Astrocyte of the spinal cord (primary cell): Measurements from ENCODE around the gene IFI35.

ENCODE experiments used
- DNase-seq: peaks from one replicate; pipeline ENCODE4 v3.0.0; 2011; ENCODE audit warnings: low read depth, low spot score
- H3K4me3 ChIP-seq: 2 replicates; pipeline ENCODE4 v1.5.1; 2011; ENCODE audit warnings: low read depth, mild to moderate bottlenecking, low read length, moderate library complexity
- in situ Hi-C: cut with HindIII; loops from 2 replicates; pipeline ENCODE4 v1.10.0; 2017; ENCODE audit warnings: low sequenced_read_pairs
- TF ChIP-seq, protein P1 (sequence below): IDR thresholded peaks from 2 replicates; pipeline ENCODE4 v1.5.1; 2012; ENCODE audit warnings: low read depth, mild to moderate bottlenecking, low read length, inconsistent platforms

The IFI35 gene

DNA sequence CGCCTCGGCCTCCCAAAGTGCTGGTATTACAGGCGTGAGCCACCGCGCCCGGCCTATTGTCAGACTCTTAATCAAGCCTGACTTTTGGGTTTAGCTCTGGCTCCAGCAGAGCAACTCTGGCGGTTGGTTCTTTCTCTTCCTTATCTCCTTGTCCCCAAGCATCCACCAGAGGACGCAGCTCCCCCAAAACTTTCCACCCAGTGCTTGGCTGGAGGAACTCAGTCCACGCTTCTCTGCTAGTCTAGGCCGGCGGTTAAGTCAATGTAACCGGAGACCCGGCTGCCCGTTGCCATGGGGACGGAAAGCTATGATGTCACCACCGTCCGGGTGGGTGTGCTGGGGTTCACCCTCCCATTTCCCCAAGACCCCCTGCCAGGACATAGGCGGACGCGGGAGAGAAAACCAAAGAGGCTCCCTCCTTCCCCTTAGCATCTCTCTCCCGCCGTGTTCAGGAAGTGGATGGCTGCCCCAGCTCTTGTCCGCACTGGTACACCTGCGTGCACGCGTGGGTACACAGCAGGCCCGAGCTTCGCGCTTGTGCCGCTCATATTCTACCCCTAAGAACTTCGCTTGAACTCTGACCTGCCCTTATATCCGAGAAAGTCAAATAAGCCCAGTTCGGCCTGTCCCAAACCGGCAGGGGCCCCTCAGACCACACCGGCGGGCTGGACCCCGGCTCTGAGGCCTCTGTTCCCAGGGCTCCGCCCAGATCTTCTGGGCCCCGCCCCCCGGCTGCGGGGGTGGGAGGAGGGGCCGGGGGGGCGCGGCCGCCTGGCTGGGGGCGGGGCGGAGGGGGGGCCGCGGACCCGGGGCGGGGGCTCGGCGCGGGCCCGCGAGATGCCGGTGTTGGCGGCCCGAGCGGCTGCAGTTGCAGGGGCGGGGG is 18.1 kb downstream of the IFI35 start, which contains the start of gene RND2:
Gene RND2, plus strand, starts transcription at position 825 of the 883 bp plus-strand sequence. CDS start 117 bp downstream, outside the sequence.
- in situ Hi-C loops, result no loop called here
- peak within 1 kb of the TSS; percentile 51 for H3K4me3 ChIP-seq
- peak; percentile 97 for DNase-seq
- TF ChIP-seq, protein P1, sequence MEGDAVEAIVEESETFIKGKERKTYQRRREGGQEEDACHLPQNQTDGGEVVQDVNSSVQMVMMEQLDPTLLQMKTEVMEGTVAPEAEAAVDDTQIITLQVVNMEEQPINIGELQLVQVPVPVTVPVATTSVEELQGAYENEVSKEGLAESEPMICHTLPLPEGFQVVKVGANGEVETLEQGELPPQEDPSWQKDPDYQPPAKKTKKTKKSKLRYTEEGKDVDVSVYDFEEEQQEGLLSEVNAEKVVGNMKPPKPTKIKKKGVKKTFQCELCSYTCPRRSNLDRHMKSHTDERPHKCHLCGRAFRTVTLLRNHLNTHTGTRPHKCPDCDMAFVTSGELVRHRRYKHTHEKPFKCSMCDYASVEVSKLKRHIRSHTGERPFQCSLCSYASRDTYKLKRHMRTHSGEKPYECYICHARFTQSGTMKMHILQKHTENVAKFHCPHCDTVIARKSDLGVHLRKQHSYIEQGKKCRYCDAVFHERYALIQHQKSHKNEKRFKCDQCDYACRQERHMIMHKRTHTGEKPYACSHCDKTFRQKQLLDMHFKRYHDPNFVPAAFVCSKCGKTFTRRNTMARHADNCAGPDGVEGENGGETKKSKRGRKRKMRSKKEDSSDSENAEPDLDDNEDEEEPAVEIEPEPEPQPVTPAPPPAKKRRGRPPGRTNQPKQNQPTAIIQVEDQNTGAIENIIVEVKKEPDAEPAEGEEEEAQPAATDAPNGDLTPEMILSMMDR, result peak; percentile 88

DNA sequence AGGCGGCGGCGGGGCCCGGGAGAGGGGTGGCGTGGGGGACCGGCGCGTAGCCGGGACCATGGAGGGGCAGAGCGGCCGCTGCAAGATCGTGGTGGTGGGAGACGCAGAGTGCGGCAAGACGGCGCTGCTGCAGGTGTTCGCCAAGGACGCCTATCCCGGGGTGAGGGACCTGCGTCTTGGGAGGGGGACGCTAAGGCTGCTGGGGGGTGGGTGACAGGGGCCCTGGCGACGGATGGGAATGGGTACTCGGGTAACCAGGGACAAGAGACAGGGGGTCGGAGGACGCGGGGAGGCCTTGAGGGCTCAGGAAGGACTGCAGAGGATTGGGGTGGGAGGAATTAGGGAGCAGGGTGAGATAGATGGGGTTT is 18.7 kb downstream of the IFI35 start:
- peak overlapping the region; percentile 48 for H3K4me3 ChIP-seq
- DNase-seq, result no peak
- in situ Hi-C loops, result no loop called here
- TF ChIP-seq, protein P1, result no peak

DNA sequence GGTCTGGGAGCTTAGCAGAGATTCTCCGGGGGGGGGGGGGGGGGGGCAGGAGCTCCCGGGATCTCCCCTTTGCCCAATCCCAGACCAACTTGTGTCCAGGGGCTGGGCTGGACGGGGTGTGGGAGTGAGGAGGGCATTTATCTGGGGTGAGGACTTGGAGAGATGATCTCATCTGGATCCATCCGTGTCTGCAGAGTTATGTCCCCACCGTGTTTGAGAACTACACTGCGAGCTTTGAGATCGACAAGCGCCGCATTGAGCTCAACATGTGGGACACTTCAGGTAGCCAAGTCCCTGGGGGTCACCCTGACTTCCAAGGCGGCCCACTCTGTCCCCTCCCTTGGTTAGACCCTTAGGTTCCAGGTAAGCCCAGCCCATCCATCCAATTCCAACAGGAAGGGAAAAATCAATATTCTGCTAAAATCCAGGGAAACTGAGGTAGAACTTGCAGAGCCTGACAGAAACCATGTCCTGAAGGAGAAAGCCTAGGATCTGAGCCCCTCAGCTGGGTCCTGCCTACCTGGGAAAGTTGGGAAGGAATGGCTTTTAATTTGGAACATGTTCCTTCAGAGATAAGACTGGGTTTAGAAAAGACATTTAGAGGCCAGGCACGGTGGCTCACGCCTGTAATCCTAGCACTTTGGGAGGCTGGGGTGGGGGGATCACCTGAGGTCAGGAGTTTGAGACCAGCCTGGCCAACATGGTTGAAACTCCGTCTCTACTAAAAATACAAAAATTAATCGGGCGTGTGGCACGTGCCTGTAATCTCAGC is 19.4 kb downstream of the IFI35 start:
- no peak for DNase-seq
- in situ Hi-C loops, result no loop called here
- TF ChIP-seq, protein P1, result no peak
- peak overlapping the region; percentile 48 for H3K4me3 ChIP-seq

DNA sequence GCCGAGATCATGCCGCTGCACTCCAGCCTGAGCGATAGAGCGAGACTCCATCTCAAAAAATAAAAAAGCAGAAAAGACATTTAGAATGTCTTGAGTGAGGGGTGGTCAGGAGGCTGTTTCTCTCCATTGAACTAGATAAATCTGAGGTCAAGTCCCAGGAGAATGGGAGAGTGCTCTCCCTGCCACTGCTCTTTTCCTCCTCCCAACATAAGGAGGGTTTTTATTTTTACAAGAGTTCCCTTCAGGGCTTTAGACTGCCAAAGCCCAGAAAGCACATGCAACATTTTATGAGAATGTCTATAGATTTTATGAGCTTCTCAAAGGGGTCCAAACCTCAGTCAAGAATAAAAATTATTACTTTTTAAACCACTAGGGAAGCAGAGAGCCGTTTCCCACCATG is 20.0 kb downstream of the IFI35 start:
- no peak overlapping the region for H3K4me3 ChIP-seq
- TF ChIP-seq, protein P1, result no peak
- in situ Hi-C loops, result no loop called here
- no peak for DNase-seq

DNA sequence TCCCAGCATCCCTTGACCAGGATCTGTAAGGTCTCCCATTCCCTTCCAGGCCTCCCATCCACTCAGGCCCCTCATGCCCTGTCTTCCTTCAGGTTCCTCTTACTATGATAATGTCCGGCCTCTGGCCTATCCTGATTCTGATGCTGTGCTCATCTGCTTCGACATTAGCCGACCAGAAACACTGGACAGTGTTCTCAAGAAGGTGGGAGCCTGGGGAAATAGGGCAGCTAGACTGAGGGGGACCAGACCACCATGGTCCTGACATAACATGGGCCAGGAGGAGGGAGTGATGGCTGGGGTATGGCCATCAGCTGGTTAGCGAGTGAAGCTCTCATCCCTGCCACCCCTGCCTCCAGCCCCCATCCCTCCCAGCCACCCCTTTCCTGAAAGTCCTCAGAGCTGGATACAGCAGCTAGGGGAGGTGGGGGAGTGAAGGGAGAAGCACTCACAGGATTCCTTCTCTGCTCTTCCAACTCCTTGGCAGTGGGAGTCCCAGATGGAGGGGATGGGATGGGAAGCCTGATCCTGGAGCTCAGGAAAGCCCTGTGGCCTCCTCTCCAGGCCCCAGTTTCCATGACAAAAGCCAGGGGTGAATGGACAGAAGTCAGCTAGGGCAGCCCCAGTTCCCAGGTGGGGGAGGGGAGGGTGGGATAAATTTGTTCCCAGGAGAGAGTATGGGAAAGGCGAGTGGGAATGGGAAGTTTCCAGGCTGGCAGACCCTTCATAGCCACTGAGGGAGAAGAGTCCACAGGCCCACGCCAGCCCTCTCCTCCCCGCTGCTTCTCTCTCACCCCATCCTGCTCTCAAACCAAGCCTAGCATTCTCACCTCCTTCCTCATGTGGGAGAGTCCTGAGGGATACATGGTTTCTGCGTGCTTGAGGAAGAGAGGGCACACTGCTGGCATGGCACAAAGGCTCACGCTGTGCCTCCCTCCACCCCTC is 20.8 kb downstream of the IFI35 start:
- DNase-seq, result no peak
- TF ChIP-seq, protein P1, result no peak
- in situ Hi-C loops, result no loop called here
- no peak overlapping the region for H3K4me3 ChIP-seq

DNA sequence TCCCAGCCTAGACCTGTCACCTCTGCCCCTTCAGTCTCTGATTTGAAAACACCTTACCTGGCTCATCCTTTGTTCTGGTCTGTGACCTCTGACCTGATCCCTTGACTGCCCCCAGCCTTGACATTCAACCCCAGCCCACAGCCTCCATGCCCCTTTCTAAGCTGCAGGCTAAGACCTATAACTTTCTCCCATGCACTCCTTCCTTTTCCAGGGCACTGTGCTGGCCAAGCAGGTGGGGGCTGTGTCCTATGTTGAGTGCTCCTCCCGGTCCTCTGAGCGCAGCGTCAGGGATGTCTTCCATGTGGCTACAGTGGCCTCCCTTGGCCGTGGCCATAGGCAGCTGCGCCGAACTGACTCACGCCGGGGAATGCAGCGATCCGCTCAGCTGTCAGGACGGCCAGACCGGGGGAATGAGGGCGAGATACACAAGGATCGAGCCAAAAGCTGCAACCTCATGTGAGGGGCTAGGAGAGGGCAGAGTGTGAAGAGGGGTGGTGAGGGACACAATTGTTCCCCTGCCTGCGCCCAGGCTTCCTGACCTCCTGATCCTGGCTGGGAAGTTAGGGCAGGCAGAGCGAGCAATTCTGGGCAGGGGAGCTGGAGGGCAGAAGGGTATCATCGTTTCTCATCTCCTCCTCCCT is 21.8 kb downstream of the IFI35 start:
- DNase-seq, result no peak
- TF ChIP-seq, protein P1, result no peak
- H3K4me3 ChIP-seq, result no peak overlapping the region
- in situ Hi-C loops, result no loop called here
